Amygdala (tissue), 56 donors: ENCODE measurements around the gene GOLT1A.

Experiments used
- DNase-seq, 56 donors: peaks; one replicate each; lab custom pipeline; 2025; lab: John Stamatoyannopoulos, UW

The GOLT1A gene

GRCh38 chr1:204194771-204195170, 19.0 kb downstream of the GOLT1A start:
- no peak for DNase-seq

- no peak for DNase-seq
Observed at GRCh38 chr1:204194080-204194479, 19.7 kb downstream of the GOLT1A start.

GRCh38 chr1:204192589-204193352, 21.0 kb downstream of the GOLT1A start:
- DNase-seq, result no peak

- DNase-seq, result no peak
Observed at GRCh38 chr1:204192046-204192445, 21.7 kb downstream of the GOLT1A start.

- DNase-seq, result peak in 41 of 56 donors; percentile 13 to 80 (median 51)
Observed at GRCh38 chr1:204191456-204191855, 22.3 kb downstream of the GOLT1A start.

- DNase-seq, result no peak
Observed at GRCh38 chr1:204190212-204191211, 23.3 kb downstream of the GOLT1A start.

- peak in 18 of 56 donors; percentile 9 to 42 (median 24) for DNase-seq
Observed at GRCh38 chr1:204188959-204189639, 24.7 kb downstream of the GOLT1A start.

- DNase-seq, result no peak
Observed at GRCh38 chr1:204186597-204186996, 27.2 kb downstream of the GOLT1A start.

GRCh38 chr1:204181116-204181515, 32.7 kb downstream of the GOLT1A start:
- no peak for DNase-seq

- DNase-seq, result no peak
Observed at GRCh38 chr1:204180133-204180532, 33.7 kb downstream of the GOLT1A start.

GRCh38 chr1:204178487-204179281, 35.1 kb downstream of the GOLT1A start:
- no peak for DNase-seq

GRCh38 chr1:204177133-204177532, 36.7 kb downstream of the GOLT1A start:
- no peak for DNase-seq

- no peak for DNase-seq
Observed at GRCh38 chr1:204176049-204176448, 37.7 kb downstream of the GOLT1A start.

- no peak for DNase-seq
Observed at GRCh38 chr1:204174958-204175357, 38.8 kb downstream of the GOLT1A start.

GRCh38 chr1:204172404-204173029, 41.3 kb downstream of the GOLT1A start:
- DNase-seq, result peak in 2 of 56 donors; percentile 4 to 11

- DNase-seq, result no peak
Observed at GRCh38 chr1:204171751-204172178, 42.0 kb downstream of the GOLT1A start.

- DNase-seq, result no peak
Observed at GRCh38 chr1:204170494-204171155, 43.2 kb downstream of the GOLT1A start.

GRCh38 chr1:204169858-204170257, 43.9 kb downstream of the GOLT1A start:
- DNase-seq, result no peak

- no peak for DNase-seq
Observed at GRCh38 chr1:204167730-204168129, 46.1 kb downstream of the GOLT1A start.
